Cerebellar nuclear complex (tissue), 1 donor: ENCODE measurements around the gene ZNF750.

Source experiments
- DNase-seq, 2 experiments: peaks; one replicate each; lab custom pipeline; 2025; lab: John Stamatoyannopoulos, UW

Gene ZNF750

GRCh38 chr17:82859431-82860403, 19.9 kb upstream of the ZNF750 start:
- DNase-seq, result no peak

- DNase-seq, result no peak
Observed at GRCh38 chr17:82858376-82859126, 18.7 kb upstream of the ZNF750 start.

- DNase-seq, result no peak
Observed at GRCh38 chr17:82856361-82856760, 16.5 kb upstream of the ZNF750 start.

- DNase-seq, result no peak
Observed at GRCh38 chr17:82854226-82854625, 14.4 kb upstream of the ZNF750 start.

GRCh38 chr17:82851381-82851780, 11.6 kb upstream of the ZNF750 start:
- DNase-seq, result no peak

GRCh38 chr17:82849076-82849945, 9.5 kb upstream of the ZNF750 start:
- no peak for DNase-seq

- no peak for DNase-seq
Observed at GRCh38 chr17:82848022-82848592, 8.3 kb upstream of the ZNF750 start.

- no peak for DNase-seq
Observed at GRCh38 chr17:82846061-82846691, 6.4 kb upstream of the ZNF750 start.

- DNase-seq, result no peak
Observed at GRCh38 chr17:82845163-82845807, 5.5 kb upstream of the ZNF750 start.

- no peak for DNase-seq
Observed at GRCh38 chr17:82844796-82845162, 5.0 kb upstream of the ZNF750 start.

- no peak for DNase-seq
Observed at GRCh38 chr17:82843904-82844680, 4.3 kb upstream of the ZNF750 start.

GRCh38 chr17:82841921-82842596, 2.2 kb upstream of the ZNF750 start:
- DNase-seq, result no peak

GRCh38 chr17:82840431-82840831, 609 bp upstream of the ZNF750 start:
- no peak for DNase-seq

GRCh38 chr17:82838386-82839063, 1.3 kb downstream of the ZNF750 start:
- DNase-seq, result no peak

- DNase-seq, result no peak
Observed at GRCh38 chr17:82837586-82838320, 2.1 kb downstream of the ZNF750 start.

GRCh38 chr17:82836823-82837357, 2.9 kb downstream of the ZNF750 start:
- no peak for DNase-seq

- DNase-seq, result no peak
Observed at GRCh38 chr17:82835766-82836512, 3.9 kb downstream of the ZNF750 start.
